T-helper 17 cell (primary cell): ENCODE data around the gene ERAS. TPM values are rescaled to one million over a fixed set of nuclear protein-coding genes. Genes with fewer than 3 reads are reported as not detected.
"Not testable (repeated sequence)": the region's sequence is repeated elsewhere in the genome, so short reads cannot be mapped to it uniquely, and the experiment has no call there.

Experiments
- ATAC-seq: fragments of 150-1000 bp; cut with Tn5 transposase; 2 replicates; pipeline ENCODE4 v1.10.0; 2021; ENCODE audit warnings: mild to moderate bottlenecking, moderate library complexity
- DNase-seq, 3 donors: peaks; one replicate each; pipeline versions ENCODE4 v3.0.0 to v3.0.0-alpha.2; 2020 to 2021
- H3K9me3 ChIP-seq: one replicate; pipeline ENCODE4 v1.7.0; 2013; ENCODE audit warnings: low read length, mild to moderate bottlenecking; ENCODE audit not compliant: control insufficient read depth, poor library complexity, severe bottlenecking
- H3K27ac Mint-ChIP-seq: one replicate; pipeline ENCODE4 v1.8.0; 2022; ENCODE audit warnings: mild to moderate bottlenecking, moderate library complexity, mixed read lengths
- H3K27me3 Mint-ChIP-seq: one replicate; pipeline ENCODE4 v1.8.0; 2022; ENCODE audit warnings: mixed read lengths
- H3K36me3 Mint-ChIP-seq: one replicate; pipeline ENCODE4 v1.8.0; 2022; ENCODE audit warnings: low read depth, mixed read lengths
- H3K4me1 Mint-ChIP-seq: one replicate; pipeline ENCODE4 v1.8.0; 2022; ENCODE audit warnings: mild to moderate bottlenecking, mixed read lengths
- H3K4me3 Mint-ChIP-seq: one replicate; pipeline ENCODE4 v1.8.0; 2022; ENCODE audit warnings: mild to moderate bottlenecking, moderate library complexity, mixed read lengths
- total RNA-seq, 4 donors: library from RNA in 2 of 4; stranded (reverse) in 2 of 4; gene quantifications; one replicate each; pipeline ENCODE4 v1.2.3 and lab custom pipeline; 2022 to 2026

Gene ERAS
- total RNA-seq, 2 donors from 2014 or later: not detected

- ATAC-seq (no peak), DNase-seq (no peak)
- H3K36me3 Mint-ChIP-seq: no peaks in the 10 kb centered on the region
- no peak overlapping the region for H3K27ac Mint-ChIP-seq
- H3K4me3 Mint-ChIP-seq: no peak overlapping the region
- peaks cover 19% of the 10 kb centered on the region for H3K27me3 Mint-ChIP-seq
- H3K9me3 ChIP-seq: no peaks in the 10 kb centered on the region
- peaks cover 9% of the 10 kb centered on the region for H3K4me1 Mint-ChIP-seq
Measured at GRCh38 chrX:48829016-48829735, 2.9 kb downstream of the ERAS start.

DNA sequence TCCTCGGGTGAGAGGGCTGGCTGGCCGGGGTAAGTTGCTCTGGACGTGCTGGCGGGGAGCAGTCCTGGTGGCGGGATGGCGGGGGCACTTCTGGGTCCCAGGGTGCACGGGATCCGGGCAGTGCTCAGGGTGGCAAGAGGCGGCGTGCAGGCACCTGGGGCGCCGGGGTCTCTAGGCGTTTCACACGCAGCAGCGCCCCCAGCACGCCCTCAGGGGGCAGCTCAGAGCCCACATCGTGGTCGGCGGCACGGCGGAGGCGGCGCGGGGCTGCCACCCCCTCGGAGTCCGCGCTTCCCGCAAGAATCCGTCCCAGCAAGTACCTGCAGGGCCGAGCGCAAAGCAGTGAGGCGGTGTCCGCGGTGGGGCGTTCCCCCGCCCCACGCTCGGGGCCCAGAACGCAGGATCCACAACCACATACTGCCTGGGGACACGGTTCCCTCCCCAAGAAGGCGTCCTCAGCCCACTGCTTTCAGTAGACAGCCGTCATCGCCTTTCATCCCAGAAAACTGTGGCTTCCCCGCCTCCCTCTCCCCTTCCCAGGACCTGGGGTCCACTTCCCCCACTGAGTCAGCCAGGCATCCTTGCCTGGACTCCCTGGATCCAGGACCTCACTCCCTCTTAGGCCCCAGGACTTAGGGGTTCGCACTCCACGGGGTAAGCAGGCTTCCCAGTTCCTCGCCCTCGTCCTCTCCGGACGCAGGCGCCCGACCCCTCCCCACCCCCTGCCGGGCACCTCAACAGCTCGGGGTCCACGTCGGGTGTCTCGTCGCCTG, 5.0 kb downstream of the ERAS start:
- Mint-ChIP-seq H3K4me1 (peaks cover 15% of the 10 kb centered on the region), H3K27me3 (peaks cover 11% of the 10 kb centered on the region), H3K36me3 (no peaks in the 10 kb centered on the region), H3K4me3 (peak overlapping the region; percentile 5), H3K27ac (no peak overlapping the region)
- ATAC-seq: no peak
- no peaks in the 10 kb centered on the region for H3K9me3 ChIP-seq
- DNase-seq: no peak

- H3K9me3 ChIP-seq: no peaks in the 10 kb centered on the region
- H3K4me3 Mint-ChIP-seq: no peak overlapping the region
- ATAC-seq (no peak), DNase-seq (no peak)
- H3K27ac Mint-ChIP-seq: no peak overlapping the region
- no peaks in the 10 kb centered on the region for H3K36me3 Mint-ChIP-seq
- peaks cover 11% of the 10 kb centered on the region for H3K27me3 Mint-ChIP-seq
- H3K4me1 Mint-ChIP-seq: peaks cover 15% of the 10 kb centered on the region
Measured at GRCh38 chrX:48831909-48832291, 5.6 kb downstream of the ERAS start.

GRCh38 chrX:48833542-48834138, 7.3 kb downstream of the ERAS start:
- Mint-ChIP-seq H3K36me3 (no peaks in the 10 kb centered on the region), H3K27ac (peak overlapping the region; percentile 92), H3K27me3 (peaks cover 5% of the 10 kb centered on the region), H3K4me1 (peaks cover 13% of the 10 kb centered on the region), H3K4me3 (peak overlapping the region; percentile 41)
- ATAC-seq (no peak), DNase-seq (no peak)
- H3K9me3 ChIP-seq: no peaks in the 10 kb centered on the region

GRCh38 chrX:48834383-48834709, 8.0 kb downstream of the ERAS start:
- ATAC-seq (peak; percentile 18), DNase-seq (no peak)
- Mint-ChIP-seq H3K27me3 (peaks cover 5% of the 10 kb centered on the region), H3K4me3 (peak overlapping the region; percentile 93), H3K36me3 (no peaks in the 10 kb centered on the region), H3K4me1 (peaks cover 13% of the 10 kb centered on the region), H3K27ac (peak overlapping the region; percentile 92)
- H3K9me3 ChIP-seq: no peaks in the 10 kb centered on the region

- H3K4me3 Mint-ChIP-seq: peak within 1 kb of the TSS; percentile 93
- peak; percentile 78 for ATAC-seq
- peaks cover 2% of the 10 kb centered on the region for H3K27me3 Mint-ChIP-seq
- no peaks in the 10 kb centered on the region for H3K9me3 ChIP-seq
- no peaks in the 10 kb centered on the region for H3K36me3 Mint-ChIP-seq
- peaks cover 11% of the 10 kb centered on the region for H3K4me1 Mint-ChIP-seq
- H3K27ac Mint-ChIP-seq: peak within 1 kb of the TSS; percentile 92
- peak in 2 of 3 donors; percentile 31 to 52 for DNase-seq
Measured at GRCh38 chrX:48835524-48836329, 9.4 kb downstream of the ERAS start, which contains the start of gene PCSK1N. TSS of gene PCSK1N (minus strand) at chrX:48835610. CDS start at chrX:48835532, 78 bp downstream.

GRCh38 chrX:48839686-48840085, 13.4 kb downstream of the ERAS start:
- Mint-ChIP-seq H3K27ac (no peak overlapping the region), H3K4me3 (no peak overlapping the region), H3K36me3 (no peaks in the 10 kb centered on the region), H3K4me1 (peaks cover 3% of the 10 kb centered on the region), H3K27me3 (no peaks in the 10 kb centered on the region)
- H3K9me3 ChIP-seq: no peaks in the 10 kb centered on the region
- ATAC-seq (no peak), DNase-seq (no peak)

GRCh38 chrX:48848847-48849246, 22.5 kb downstream of the ERAS start:
- DNase-seq (no peak), ATAC-seq (peak; percentile 87)
- no peaks in the 10 kb centered on the region for H3K9me3 ChIP-seq
- H3K27ac Mint-ChIP-seq: no peak overlapping the region
- no peaks in the 10 kb centered on the region for H3K36me3 Mint-ChIP-seq
- H3K4me1 Mint-ChIP-seq: peaks cover 8% of the 10 kb centered on the region
- no peaks in the 10 kb centered on the region for H3K27me3 Mint-ChIP-seq
- peak overlapping the region; percentile 28 for H3K4me3 Mint-ChIP-seq

DNA sequence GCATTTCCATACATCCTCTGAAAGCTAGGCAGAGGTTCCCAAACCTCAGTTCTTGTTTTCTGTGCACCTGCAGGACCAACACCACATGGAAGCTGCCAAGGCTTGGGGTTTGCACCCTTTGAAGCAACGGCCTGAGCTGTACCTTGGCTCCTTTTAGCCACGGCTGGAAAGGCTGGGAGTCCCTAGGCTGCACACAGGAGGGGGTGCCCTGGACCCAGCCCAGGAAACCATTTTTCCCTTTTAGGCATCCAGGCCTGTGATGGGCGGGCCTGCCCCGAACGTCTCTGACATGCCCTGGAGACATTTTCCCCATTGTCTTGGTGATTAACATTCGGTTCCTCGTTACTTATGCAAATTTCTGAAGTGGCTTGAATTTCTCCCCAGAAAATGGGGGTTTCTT, 26.5 kb downstream of the ERAS start:
- Mint-ChIP-seq H3K27ac (no peak overlapping the region), H3K4me1 (peaks cover 8% of the 10 kb centered on the region), H3K36me3 (no peaks in the 10 kb centered on the region), H3K4me3 (no peak overlapping the region), H3K27me3 (peaks cover 11% of the 10 kb centered on the region)
- ATAC-seq (no peak), DNase-seq (no peak)
- H3K9me3 ChIP-seq: no peaks in the 10 kb centered on the region

DNA sequence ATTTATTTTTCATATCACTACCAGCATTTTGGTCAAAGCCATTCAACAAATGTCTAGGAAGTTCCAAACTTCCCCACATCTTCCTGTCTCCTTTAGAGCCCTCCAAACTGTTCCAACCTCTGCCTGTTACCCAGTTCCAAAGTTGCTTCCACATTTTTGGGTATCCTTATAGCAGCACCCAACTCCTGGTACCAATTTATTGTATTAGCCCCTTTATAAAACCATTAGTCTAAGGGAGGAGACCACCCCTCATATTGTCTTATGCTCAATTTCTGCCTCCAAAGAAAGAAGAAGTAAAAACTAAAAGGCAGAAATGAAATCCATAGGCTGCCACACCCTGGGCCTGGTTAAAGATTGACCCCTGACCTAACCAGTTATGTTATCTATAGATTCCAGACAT, 27.2 kb downstream of the ERAS start:
- H3K27me3 Mint-ChIP-seq: peaks cover 11% of the 10 kb centered on the region
- not testable (repeated sequence) for H3K9me3 ChIP-seq, H3K4me3 Mint-ChIP-seq, H3K4me1 Mint-ChIP-seq, ATAC-seq, H3K36me3 Mint-ChIP-seq, H3K27ac Mint-ChIP-seq, DNase-seq

DNA sequence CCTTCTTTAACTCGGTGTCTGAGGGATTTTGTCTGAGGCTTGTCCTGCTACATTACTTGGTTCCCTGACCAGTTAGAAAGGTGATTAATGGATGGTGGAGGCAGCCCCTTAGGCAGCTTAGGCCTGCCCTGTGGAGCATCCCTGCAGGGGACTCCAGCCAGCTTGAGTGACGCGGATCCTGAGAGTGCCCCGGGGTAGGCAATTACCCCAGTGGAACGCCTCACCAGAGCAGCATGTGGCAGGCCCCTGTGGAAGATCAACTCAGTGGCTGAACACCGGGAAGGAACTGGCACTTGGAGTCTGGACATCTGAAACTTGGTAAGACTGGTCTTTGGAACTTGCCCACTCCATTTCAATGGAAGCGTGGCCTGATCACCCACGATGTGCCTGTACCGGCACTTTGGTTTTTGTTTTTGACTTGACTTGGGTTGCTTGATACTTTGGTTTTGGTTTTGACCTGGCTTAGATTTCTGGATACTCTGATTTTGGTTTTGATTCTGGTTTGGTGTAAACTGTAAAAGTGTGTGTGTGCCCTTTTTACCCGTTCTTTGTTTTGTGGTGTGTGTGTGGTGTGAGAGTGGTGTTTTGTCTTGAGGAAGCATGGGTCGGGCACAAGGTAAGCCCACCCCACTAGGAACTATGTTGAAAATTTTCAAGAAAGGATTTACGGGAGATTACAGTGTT, 27.9 kb downstream of the ERAS start:
- not testable (repeated sequence) for H3K36me3 Mint-ChIP-seq, H3K4me1 Mint-ChIP-seq, DNase-seq, H3K9me3 ChIP-seq, ATAC-seq
- Mint-ChIP-seq H3K27ac (peak overlapping the region; percentile 84), H3K4me3 (peak overlapping the region; percentile 49), H3K27me3 (peaks cover 11% of the 10 kb centered on the region)

GRCh38 chrX:48854898-48855297, 28.6 kb downstream of the ERAS start:
- ATAC-seq (no peak), DNase-seq (no peak)
- Mint-ChIP-seq H3K36me3 (no peaks in the 10 kb centered on the region), H3K27me3 (peaks cover 11% of the 10 kb centered on the region), H3K4me3 (no peak overlapping the region), H3K4me1 (no peaks in the 10 kb centered on the region), H3K27ac (peak overlapping the region; percentile 84)
- H3K9me3 ChIP-seq: no peaks in the 10 kb centered on the region
